Uterus (tissue), 2 donors: ENCODE data around the gene SCN1B.

ENCODE experiments used
- POLR2A ChIP-seq, 2 donors: fragments of 450-650 bp; IDR thresholded peaks; one replicate each; pipeline ENCODE4 v1.6.1; 2016; ENCODE audit warnings: antibody characterized with exemption in 2 of 2, mild to moderate bottlenecking in 1 of 2, moderate library complexity in 1 of 2
- TF ChIP-seq, protein P1 (sequence below), 4 experiments: fragments of 200-600 bp in 2 of 4; fragments of 450-650 bp in 2 of 4; sonication (generic) in 2 of 4; IDR thresholded peaks; one replicate each; pipeline ENCODE4 v1.5.1; 2016 to 2019; ENCODE audit warnings: antibody characterized with exemption in 4 of 4, mild to moderate bottlenecking in 2 of 4, moderate library complexity in 1 of 4

GRCh38 chr19:35085947-35086346 is 55.7 kb downstream of the SCN1B start:
- TF ChIP-seq, protein P1, sequence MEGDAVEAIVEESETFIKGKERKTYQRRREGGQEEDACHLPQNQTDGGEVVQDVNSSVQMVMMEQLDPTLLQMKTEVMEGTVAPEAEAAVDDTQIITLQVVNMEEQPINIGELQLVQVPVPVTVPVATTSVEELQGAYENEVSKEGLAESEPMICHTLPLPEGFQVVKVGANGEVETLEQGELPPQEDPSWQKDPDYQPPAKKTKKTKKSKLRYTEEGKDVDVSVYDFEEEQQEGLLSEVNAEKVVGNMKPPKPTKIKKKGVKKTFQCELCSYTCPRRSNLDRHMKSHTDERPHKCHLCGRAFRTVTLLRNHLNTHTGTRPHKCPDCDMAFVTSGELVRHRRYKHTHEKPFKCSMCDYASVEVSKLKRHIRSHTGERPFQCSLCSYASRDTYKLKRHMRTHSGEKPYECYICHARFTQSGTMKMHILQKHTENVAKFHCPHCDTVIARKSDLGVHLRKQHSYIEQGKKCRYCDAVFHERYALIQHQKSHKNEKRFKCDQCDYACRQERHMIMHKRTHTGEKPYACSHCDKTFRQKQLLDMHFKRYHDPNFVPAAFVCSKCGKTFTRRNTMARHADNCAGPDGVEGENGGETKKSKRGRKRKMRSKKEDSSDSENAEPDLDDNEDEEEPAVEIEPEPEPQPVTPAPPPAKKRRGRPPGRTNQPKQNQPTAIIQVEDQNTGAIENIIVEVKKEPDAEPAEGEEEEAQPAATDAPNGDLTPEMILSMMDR (IDR thresholded peaks at IDR 0.05): no peak
- TF ChIP-seq POLR2A (IDR thresholded peaks at IDR 0.05): no peak
